SJSA1 (cell line): ENCODE results near the gene TGFBR3. TPM values are rescaled to one million over a fixed set of nuclear protein-coding genes. Genes with fewer than 3 reads are reported as not detected.
A peak's percentile ranks its signal among the peaks of the same experiment; 100 is the strongest.

Source experiments
- DNase-seq, 2 experiments: peaks; one replicate each; pipeline ENCODE4 v3.0.0-alpha.2; 2015 to 2020; ENCODE audit warnings: low spot score in 2 of 2, low read depth in 1 of 2
- H3K27ac ChIP-seq: fragments of 250-450 bp; sonication (Bioruptor Pico); 2 replicates; pipeline ENCODE4 v1.5.1; 2020; ENCODE audit warnings: mild to moderate bottlenecking, moderate library complexity
- H3K27me3 ChIP-seq: fragments of 250-450 bp; sonication (Bioruptor Pico); replicated peaks from 2 replicates; pipeline ENCODE4 v1.5.1; 2020; ENCODE audit warnings: mild to moderate bottlenecking, moderate library complexity
- H3K36me3 ChIP-seq: fragments of 250-450 bp; sonication (Bioruptor Pico); 2 replicates; pipeline ENCODE4 v1.5.1; 2020; ENCODE audit warnings: mild to moderate bottlenecking
- H3K4me1 ChIP-seq: fragments of 250-450 bp; sonication (Bioruptor Pico); replicated peaks from 2 replicates; pipeline ENCODE4 v1.6.1; 2021; ENCODE audit warnings: mild to moderate bottlenecking
- H3K4me3 ChIP-seq: fragments of 250-450 bp; sonication (Bioruptor Pico); 2 replicates; pipeline ENCODE4 v1.5.1; 2020; ENCODE audit warnings: mild to moderate bottlenecking
- H3K9me3 ChIP-seq: fragments of 250-450 bp; sonication (Bioruptor Pico); replicated peaks from 2 replicates; pipeline ENCODE4 v1.5.1; 2020; ENCODE audit warnings: mild to moderate bottlenecking
- total RNA-seq: library from RNA; depleted of rRNA; stranded (reverse); fragments of >200 nt; shearing (Covaris generic); gene quantifications from 2 replicates; pipeline ENCODE4 v1.2.3, GENCODE V29; 2014

The TGFBR3 gene
- total RNA-seq, 1 experiment from 2014 or later, result 8.8 TPM

DNA sequence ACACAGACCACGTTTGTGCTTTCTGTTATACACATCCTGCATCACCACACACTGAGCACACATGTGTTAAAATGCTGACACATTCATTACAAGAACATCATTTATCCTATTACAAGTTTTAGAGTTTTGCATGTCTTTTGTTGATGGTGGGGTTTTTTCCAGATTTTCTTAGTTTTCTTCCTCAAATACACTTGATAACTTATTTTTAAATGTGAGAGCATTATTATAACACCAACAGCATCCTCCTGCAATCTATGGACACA lies 67.3 kb downstream of the TGFBR3 start:
- DNase-seq, result no peak
- H3K4me3 ChIP-seq, result no peak overlapping the region
- H3K27ac ChIP-seq, result no peak overlapping the region
- no peaks in the 10 kb centered on the region for H3K27me3 ChIP-seq
- no peaks in the 10 kb centered on the region for H3K9me3 ChIP-seq
- H3K36me3 ChIP-seq, result no peaks in the 10 kb centered on the region
- peaks cover 5% of the 10 kb centered on the region for H3K4me1 ChIP-seq

DNA sequence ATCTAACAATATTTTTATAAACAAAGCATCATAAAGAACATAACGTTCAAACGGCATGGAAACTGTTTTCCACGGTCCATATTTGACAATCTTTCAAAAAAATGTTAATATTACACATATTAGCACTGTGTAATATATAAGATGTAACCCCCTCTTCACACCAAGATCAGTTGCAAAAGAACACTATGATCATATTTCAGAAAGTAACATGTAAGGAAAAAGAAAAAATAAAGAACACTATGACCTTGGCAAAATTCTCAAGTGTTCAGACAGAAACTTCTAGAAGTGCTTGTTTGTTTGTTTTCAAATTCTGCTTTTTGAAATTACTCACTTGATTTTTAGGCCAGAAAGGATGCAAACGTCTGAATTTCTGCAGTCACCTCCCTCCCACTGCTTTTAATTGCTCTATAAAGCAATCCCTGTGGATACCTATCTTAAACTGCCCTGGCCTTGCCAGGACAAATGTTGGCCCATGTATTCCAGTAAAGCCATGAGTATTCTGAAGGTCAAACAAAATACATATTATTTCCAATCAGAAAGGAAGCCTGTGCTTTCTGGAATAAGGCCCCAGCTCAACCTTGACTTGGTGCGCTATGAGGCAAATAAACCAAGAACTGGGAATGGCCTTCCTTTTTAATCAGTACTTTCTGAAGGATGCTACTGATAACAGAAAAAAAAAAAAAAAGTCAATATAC lies 68.6 kb downstream of the TGFBR3 start:
- no peak overlapping the region for H3K4me3 ChIP-seq
- DNase-seq, result no peak
- H3K27me3 ChIP-seq, result no peaks in the 10 kb centered on the region
- no peak overlapping the region for H3K27ac ChIP-seq
- peaks cover 5% of the 10 kb centered on the region for H3K4me1 ChIP-seq
- H3K9me3 ChIP-seq, result no peaks in the 10 kb centered on the region
- H3K36me3 ChIP-seq, result no peaks in the 10 kb centered on the region

DNA sequence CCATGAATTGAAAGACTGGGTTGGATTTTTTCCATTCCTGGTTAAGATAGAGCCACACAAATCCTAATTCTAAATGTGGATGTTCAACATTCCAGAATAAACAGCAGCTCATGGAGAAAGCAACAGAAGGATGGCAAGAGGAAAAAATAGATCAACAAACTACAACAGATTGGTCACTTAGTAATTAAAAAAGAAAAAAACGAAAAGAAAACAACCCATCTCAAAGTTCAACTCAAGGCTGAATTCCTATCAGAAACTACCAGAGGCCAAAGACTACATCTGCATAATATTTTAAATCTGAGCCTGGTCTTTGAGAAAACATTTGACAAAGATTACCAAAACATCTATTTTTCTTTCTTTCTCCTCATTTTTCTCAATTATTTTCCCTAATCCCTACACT lies 69.9 kb downstream of the TGFBR3 start:
- H3K36me3 ChIP-seq, result no peaks in the 10 kb centered on the region
- H3K4me1 ChIP-seq, result peaks cover 5% of the 10 kb centered on the region
- no peak overlapping the region for H3K4me3 ChIP-seq
- no peaks in the 10 kb centered on the region for H3K9me3 ChIP-seq
- H3K27me3 ChIP-seq, result no peaks in the 10 kb centered on the region
- DNase-seq, result no peak
- no peak overlapping the region for H3K27ac ChIP-seq

DNA sequence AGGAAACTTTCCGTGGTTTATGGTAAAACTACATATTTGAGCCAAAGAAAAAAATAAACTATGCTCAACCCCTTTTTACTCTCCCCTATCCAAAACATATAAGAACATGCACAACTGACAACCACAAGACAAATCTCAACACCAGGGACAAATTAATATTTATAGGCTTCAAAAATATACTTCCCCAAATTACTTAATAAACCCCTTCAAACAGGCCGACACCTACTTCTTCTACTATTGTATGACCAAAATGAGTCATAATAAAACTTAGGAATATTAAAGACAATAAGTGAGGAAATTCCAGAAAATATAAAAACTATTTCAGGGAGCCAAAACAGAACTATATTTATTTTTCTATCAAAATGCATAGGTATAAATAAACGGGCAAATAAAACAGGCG lies 71.5 kb downstream of the TGFBR3 start:
- no peak overlapping the region for H3K27ac ChIP-seq
- H3K36me3 ChIP-seq, result no peaks in the 10 kb centered on the region
- H3K4me1 ChIP-seq, result peaks cover 7% of the 10 kb centered on the region
- no peaks in the 10 kb centered on the region for H3K9me3 ChIP-seq
- H3K4me3 ChIP-seq, result no peak overlapping the region
- H3K27me3 ChIP-seq, result no peaks in the 10 kb centered on the region
- no peak for DNase-seq

DNA sequence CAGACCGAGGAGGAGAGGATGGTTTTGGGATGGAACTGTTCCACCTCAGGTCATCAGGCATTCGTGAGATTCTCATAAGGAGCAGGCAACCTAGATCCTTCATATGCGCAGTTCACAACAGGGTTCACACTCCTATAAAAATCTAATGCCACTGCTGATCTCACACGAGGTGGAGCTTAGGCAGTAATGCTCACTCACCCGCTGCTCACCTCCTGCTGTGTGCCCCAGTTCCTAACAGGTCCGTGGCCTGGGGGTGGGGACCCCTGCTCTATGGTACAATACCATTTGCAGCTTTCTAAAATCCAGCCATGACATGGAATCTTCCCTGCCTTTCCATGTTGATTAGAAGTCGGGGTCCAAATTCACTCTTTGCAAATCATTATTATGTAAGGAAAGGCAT lies 72.1 kb downstream of the TGFBR3 start:
- Histone ChIP-seq H3K27me3 (no peaks in the 10 kb centered on the region), H3K27ac (no peak overlapping the region), H3K36me3 (no peaks in the 10 kb centered on the region), H3K4me3 (no peak overlapping the region), H3K9me3 (no peaks in the 10 kb centered on the region), H3K4me1 (peaks cover 10% of the 10 kb centered on the region)
- DNase-seq, result no peak

DNA sequence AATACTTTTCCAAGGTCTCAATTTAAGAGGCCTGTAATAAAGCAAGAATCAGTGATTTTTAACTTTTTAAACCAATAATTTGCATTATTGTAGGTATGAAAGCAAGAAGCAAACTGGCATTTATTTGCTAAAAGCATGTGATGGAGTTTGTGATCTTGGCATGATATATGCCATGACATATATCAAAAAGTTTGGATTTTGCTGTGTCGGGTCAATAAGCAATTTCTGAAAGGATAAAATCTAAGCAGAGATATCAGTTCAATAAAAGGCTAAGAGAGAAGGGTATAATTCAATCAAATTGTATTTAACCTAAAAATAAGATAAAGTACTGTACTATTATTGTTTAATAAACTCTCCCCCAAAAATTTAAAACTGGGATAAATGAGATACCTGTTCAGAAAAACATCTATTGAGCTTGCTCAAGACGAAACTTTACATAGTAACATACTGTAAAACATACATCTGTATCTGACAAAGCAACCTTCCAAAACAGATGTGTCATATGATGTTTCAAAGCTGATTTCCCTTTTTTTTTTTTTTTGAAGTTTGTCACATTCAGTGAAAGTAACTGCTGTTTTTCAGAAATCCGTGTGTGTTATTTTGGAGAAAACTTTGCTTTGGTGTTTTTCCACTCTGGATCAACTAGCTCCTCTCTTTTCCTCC lies 74.5 kb downstream of the TGFBR3 start:
- H3K27me3 ChIP-seq, result no peaks in the 10 kb centered on the region
- DNase-seq, result no peak

DNA sequence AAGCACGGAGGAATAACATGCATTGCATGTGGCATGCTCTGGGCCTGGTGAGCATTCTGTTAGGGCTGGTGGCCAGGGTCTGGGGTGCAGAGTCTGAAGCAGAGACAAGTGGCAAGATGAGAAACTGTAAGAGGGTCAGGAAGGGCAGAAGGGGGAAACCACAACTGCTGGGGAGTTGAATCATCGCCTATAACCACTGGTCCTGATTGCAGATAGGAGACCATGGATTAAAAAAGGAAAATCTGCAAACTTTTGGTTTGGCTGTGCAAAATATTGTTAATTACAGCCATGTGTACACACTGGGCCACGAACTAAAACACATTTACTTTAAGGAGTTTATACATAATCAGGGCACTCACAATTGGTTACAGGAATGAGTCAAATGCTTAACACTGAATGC lies 76.6 kb downstream of the TGFBR3 start:
- no peak for DNase-seq
- Histone ChIP-seq H3K27me3 (no peaks in the 10 kb centered on the region), H3K36me3 (no peaks in the 10 kb centered on the region), H3K4me3 (no peak overlapping the region), H3K9me3 (no peaks in the 10 kb centered on the region), H3K27ac (no peak overlapping the region), H3K4me1 (peaks cover 39% of the 10 kb centered on the region)

More for the DNA sequence above, 74.5 kb downstream of the TGFBR3 start:
- Histone ChIP-seq H3K4me1 (peaks cover 17% of the 10 kb centered on the region), H3K4me3 (no peak overlapping the region), H3K36me3 (no peaks in the 10 kb centered on the region), H3K9me3 (no peaks in the 10 kb centered on the region), H3K27ac (no peak overlapping the region)

DNA sequence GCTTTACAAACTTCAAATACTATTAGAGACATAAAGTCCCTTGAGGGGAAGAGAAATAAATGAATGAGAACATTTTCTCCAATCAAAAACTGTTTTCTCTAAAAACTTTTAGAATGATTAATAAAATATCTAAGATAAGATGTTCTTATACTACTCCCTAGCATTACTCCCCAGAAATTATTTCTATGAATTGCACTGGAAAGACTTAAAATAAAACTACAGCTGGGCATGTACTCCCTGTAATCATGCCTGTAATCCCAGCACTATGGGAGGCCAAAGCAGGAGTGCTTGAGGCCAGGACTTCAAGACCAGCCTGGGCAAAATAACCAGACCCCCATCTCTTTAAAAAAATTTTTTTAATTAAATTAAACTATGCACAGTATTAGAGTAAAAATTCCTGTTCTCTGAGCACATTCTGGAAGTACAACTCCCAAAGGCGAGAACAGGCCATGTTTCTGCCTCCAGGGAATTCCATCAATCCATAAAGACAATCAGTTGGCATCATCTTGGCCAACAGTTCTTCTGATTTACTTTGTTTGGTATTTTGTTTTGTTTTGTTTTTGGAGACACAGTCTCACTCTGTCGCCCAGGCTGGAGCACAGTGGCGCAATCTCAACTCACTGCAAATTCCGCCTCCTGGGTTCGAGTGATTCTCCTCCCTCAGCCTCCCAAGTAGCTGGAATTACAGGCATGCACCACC lies 77.9 kb downstream of the TGFBR3 start:
- Histone ChIP-seq H3K4me1 (peaks cover 46% of the 10 kb centered on the region), H3K27ac (no peak overlapping the region), H3K9me3 (no peaks in the 10 kb centered on the region), H3K4me3 (no peak overlapping the region), H3K27me3 (no peaks in the 10 kb centered on the region), H3K36me3 (no peaks in the 10 kb centered on the region)
- no peak for DNase-seq

DNA sequence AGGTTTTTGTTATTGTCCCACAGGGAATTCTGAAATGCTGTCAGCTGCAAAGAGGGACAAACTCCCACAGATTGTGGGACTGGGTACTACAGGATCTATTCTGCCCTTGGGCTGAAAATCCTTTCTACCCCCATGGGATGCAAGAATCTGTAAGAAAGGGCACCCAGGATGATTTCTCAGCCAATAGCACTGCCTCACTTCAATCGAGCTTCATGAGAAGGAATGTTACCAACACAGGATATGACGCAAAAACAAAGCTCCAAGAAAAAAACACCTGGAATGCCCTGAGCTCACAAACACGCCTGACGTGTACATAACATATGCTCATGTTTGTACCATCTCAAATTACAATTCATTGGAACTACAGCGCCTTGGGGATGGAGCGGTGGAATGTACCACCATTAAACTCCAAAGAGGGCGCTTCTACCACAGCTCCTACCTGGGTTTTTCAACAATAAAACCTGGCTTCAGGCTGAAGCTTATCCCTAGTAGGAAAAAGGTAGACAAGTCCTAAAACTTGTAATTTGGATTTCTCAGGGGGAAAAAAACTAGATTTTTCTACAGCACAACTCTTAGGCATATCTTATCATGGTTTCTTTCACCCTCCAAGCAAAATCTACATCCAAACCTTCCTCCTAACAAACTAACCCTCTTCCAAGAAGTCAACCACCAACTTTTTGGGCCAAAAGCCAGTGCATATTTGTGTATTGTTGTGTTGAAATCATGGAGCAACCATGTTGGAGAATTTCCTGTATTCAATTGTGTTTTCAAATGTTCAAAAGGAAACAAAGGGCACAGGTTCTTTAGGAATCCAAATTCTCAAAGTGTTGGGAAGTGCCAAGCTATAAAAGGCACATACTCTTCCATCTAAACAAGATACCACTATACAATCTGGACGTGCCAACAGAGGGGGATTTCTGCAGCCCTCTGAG lies 78.9 kb downstream of the TGFBR3 start:
- peaks cover 46% of the 10 kb centered on the region for H3K4me1 ChIP-seq
- H3K4me3 ChIP-seq, result no peak overlapping the region
- no peaks in the 10 kb centered on the region for H3K36me3 ChIP-seq
- H3K27me3 ChIP-seq, result no peaks in the 10 kb centered on the region
- no peaks in the 10 kb centered on the region for H3K9me3 ChIP-seq
- DNase-seq, result no peak
- 0 out of 2 replicates have a peak overlapping the region, but pooled peaks have one; percentile 8 for H3K27ac ChIP-seq

DNA sequence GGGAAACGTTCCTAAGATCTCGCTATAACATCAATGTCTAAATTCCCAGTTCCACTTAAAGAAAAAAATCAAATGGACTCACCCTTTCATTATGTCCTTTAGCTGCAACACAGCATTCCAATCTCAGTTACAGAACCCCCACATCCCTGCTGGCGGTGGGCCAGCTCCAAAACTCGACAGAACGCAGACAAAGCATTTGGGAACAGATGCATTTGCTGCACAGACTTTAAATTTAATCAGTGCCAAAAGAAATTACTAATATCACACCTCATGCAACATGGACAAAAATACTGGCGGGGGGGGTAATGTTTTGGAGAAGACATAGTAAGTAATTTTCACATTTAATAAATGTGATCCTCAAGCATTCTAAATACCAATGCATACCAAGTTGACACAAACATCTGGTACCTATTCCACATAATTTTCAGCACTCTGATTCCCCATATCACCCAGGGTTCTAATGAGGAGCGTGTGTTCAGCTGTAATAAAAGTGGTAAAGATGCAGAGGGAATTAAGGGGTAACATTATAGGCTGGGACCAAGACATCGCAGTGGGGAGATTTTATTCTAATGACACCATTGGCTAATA lies 79.7 kb downstream of the TGFBR3 start:
- DNase-seq, result peak in 1 of 2 experiments; percentile 54
- no peaks in the 10 kb centered on the region for H3K27me3 ChIP-seq
- no peaks in the 10 kb centered on the region for H3K9me3 ChIP-seq
- H3K4me3 ChIP-seq, result no peak overlapping the region
- no peaks in the 10 kb centered on the region for H3K36me3 ChIP-seq
- H3K27ac ChIP-seq, result peak overlapping the region; percentile 62; the same call in 1 of the 2 replicates
- H3K4me1 ChIP-seq, result peaks cover 46% of the 10 kb centered on the region

DNA sequence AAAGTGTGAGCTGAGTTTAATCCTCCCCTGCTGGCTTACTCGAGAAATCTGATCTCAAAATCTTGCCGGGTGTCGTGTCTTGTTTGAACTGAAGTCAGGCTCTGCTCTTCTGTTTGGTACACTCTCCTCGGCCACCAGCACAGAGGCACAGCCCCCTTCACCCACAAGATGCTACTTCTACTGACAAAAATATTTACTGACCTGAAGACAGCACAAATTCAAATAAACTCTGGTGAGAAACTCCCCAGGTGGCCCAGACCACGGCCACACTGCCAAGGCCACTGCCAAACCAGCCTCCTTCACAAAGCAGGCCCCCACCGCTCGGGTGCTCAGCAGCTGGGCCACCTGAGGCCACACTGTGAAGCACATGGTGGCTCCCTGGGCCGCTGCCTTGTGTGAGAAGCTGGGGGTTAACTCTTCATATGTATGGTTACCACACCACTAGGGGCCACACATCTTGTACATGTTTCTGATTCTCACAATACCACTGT lies 80.6 kb downstream of the TGFBR3 start:
- peak overlapping the region; percentile 62 for H3K27ac ChIP-seq

DNA sequence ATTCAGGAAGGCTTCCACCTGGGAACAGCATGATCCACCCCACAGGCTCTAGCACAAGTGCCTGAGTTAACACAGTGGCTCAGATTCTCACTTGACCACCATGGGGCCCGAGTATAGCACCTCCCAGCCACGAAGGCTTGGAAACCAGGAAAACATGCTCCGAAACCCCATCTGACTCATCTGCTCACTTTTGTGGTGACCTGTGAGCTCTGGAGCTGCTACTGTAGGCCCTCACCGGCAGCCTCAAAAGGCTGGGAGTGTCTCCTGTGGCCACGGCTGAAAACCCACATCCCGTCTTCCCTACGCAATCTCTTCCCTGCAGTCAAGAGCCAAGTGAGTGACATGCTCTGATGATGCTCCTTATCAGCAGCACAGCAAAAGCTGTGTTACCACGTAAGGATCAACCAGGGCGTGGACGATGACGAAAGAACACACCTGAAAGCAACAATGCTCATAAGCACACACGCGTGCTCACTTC lies 81.4 kb downstream of the TGFBR3 start:
- peak; percentile 61 to 70 for DNase-seq
- H3K27me3 ChIP-seq, result no peaks in the 10 kb centered on the region
- H3K4me3 ChIP-seq, result no peak overlapping the region
- H3K36me3 ChIP-seq, result no peaks in the 10 kb centered on the region
- H3K9me3 ChIP-seq, result no peaks in the 10 kb centered on the region
- peak overlapping the region; percentile 62 for H3K27ac ChIP-seq
- H3K4me1 ChIP-seq, result peaks cover 45% of the 10 kb centered on the region

More for the DNA sequence above, 80.6 kb downstream of the TGFBR3 start:
- Histone ChIP-seq H3K36me3 (no peaks in the 10 kb centered on the region), H3K9me3 (no peaks in the 10 kb centered on the region), H3K4me1 (peaks cover 46% of the 10 kb centered on the region), H3K27me3 (no peaks in the 10 kb centered on the region), H3K4me3 (no peak overlapping the region)
- DNase-seq, result peak; percentile 67 to 84
